K562 (cell line): Measurements from ENCODE around the gene USP49. TPM values are rescaled to one million over a fixed set of nuclear protein-coding genes. Genes with fewer than 3 reads are reported as not detected.
A peak's percentile ranks its signal among the peaks of the same experiment; 100 is the strongest.

Experiments used
- ATAC-seq: fragments of 200-7000 bp; cut with Tn5 transposase; 3 replicates; pipeline ENCODE4 v1.9.1; 2020; ENCODE audit warnings: moderate library complexity
- BruUV-seq: library from RNA; stranded (reverse); fragments of 400-500 nt; replicated peaks from 2 replicates; lab custom pipeline; 2021; lab: Mats Ljungman, UMichigan
- CTCF ChIA-PET: fragments of 300-600 bp; formaldehyde crosslinking; extraction: SDS; loops from one replicate; lab custom pipeline; 2021; ENCODE audit warnings: low intra/inter-chr PET ratio; lab: Yijun Ruan, JAX
- POLR2A ChIA-PET: fragments of 300-600, 350-650 bp; sonication (Branson Sonifier 250); formaldehyde crosslinking; extraction: SDS; loops from one replicate; lab custom pipeline; 2021; ENCODE audit warnings: antibody characterized with exemption, inconsistent platforms; lab: Yijun Ruan, JAX
- DNase-seq, 4 experiments: peaks; one replicate each; pipeline versions ENCODE4 v3.0.0 to v3.0.0-alpha.2; 2011 to 2018; ENCODE audit warnings: low spot score in 3 of 4, mixed read lengths in 3 of 4; ENCODE audit errors: extremely low read depth in 1 of 4
- FAIRE-seq: peaks from 2 replicates; lab custom pipeline; 2011; peaks lifted over from hg19 to GRCh38; lab: Jason Lieb, UNC
- H2AFZ ChIP-seq: 2 replicates; pipeline ENCODE4 v1.6.0; 2011; ENCODE audit warnings: low read depth, low read length, control low read depth, inconsistent platforms
- H3K27ac ChIP-seq: fragments of 200-600 bp; 3 replicates; pipeline ENCODE4 v1.8.0; 2011; ENCODE audit warnings: low read depth, mild to moderate bottlenecking, control low read depth, inconsistent platforms, low read length, moderate library complexity, mixed read lengths; ENCODE audit errors: extremely low read depth
- H3K27me3 ChIP-seq, 2 experiments: fragments of 300-600 bp in 1 of 2; 2 replicates in 1 of 2; 3 replicates in 1 of 2; pipeline versions ENCODE4 v1.6.0 to v1.8.0; 2011; ENCODE audit warnings: inconsistent platforms in 2 of 2, low read length in 2 of 2, mild to moderate bottlenecking in 1 of 2, mixed read lengths in 1 of 2, moderate library complexity in 1 of 2; ENCODE audit not compliant: control insufficient read depth in 2 of 2, insufficient read depth in 2 of 2
- H3K36me3 ChIP-seq: fragments of 300-600 bp; 3 replicates; pipeline ENCODE4 v1.8.0; 2011; ENCODE audit warnings: mild to moderate bottlenecking, low read length, inconsistent platforms; ENCODE audit not compliant: control insufficient read depth, insufficient read depth
- H3K4me1 ChIP-seq, 2 experiments: fragments of 200-600 bp in 1 of 2; replicated peaks in 1 of 2; 2 replicates in 1 of 2; 3 replicates in 1 of 2; pipeline versions ENCODE4 v1.5.1 to v1.8.0; 2011; ENCODE audit warnings: inconsistent platforms in 2 of 2, low read length in 2 of 2, mild to moderate bottlenecking in 1 of 2, mixed read lengths in 1 of 2, moderate library complexity in 1 of 2; ENCODE audit not compliant: control insufficient read depth in 2 of 2, insufficient read depth in 2 of 2
- H3K4me2 ChIP-seq: 2 replicates; pipeline ENCODE4 v1.6.1; 2011; ENCODE audit warnings: low read length, control low read depth, inconsistent platforms, mixed read lengths; ENCODE audit not compliant: insufficient read depth
- H3K4me3 ChIP-seq: fragments of 200-600 bp; sonication (generic), shearing (Covaris generic); 2 replicates; pipeline ENCODE4 v1.5.1; 2016; ENCODE audit warnings: control low read depth, inconsistent platforms
- H3K79me2 ChIP-seq: fragments of 200-600 bp; 3 replicates; pipeline ENCODE4 v1.8.0; 2011; ENCODE audit warnings: low read length, inconsistent platforms; ENCODE audit not compliant: control insufficient read depth, insufficient read depth
- H3K9ac ChIP-seq, 2 experiments: 2 replicates each; pipeline versions ENCODE4 v1.6.0 to v1.6.1; 2011; ENCODE audit warnings: low read depth in 2 of 2, low read length in 2 of 2, control low read depth in 1 of 2, inconsistent platforms in 1 of 2, mild to moderate bottlenecking in 1 of 2, mixed read lengths in 1 of 2; ENCODE audit not compliant: insufficient read depth in 1 of 2
- H3K9me1 ChIP-seq: one replicate; pipeline ENCODE4 v1.6.0; 2011; ENCODE audit warnings: inconsistent platforms, mild to moderate bottlenecking, low read length, moderate library complexity; ENCODE audit not compliant: control insufficient read depth, insufficient read depth
- H3K9me3 ChIP-seq: replicated peaks from 2 replicates; pipeline ENCODE4 v1.5.1; 2011; ENCODE audit warnings: low read depth, low read length, inconsistent platforms; ENCODE audit not compliant: control insufficient read depth, insufficient read depth
- H4K20me1 ChIP-seq: replicated peaks from 2 replicates; pipeline ENCODE4 v1.6.1; 2011; ENCODE audit warnings: low read length, inconsistent platforms, mixed read lengths; ENCODE audit not compliant: control insufficient read depth, insufficient read depth
- FOXO4 ChIP-seq: fragments of 450-650 bp; formaldehyde crosslinking; IDR thresholded peaks from 2 replicates; pipeline ENCODE4 v1.4.0; 2020; ENCODE audit warnings: mild to moderate bottlenecking, moderate library complexity
- FOXP4 ChIP-seq: sonication (generic); formaldehyde crosslinking; IDR thresholded peaks from 2 replicates; pipeline ENCODE4 v1.8.0; 2022; ENCODE audit warnings: mild to moderate bottlenecking, missing genetic modification reagents, borderline replicate concordance
- KDM5B ChIP-seq: fragments of 200-600 bp; sonication (generic); IDR thresholded peaks from 2 replicates; pipeline ENCODE4 v1.6.1; 2012; ENCODE audit warnings: low read depth, mild to moderate bottlenecking, moderate library complexity, low read length, control low read depth, inconsistent platforms; ENCODE audit not compliant: insufficient replicate concordance
- NFATC3 ChIP-seq: fragments of 450-650 bp; IDR thresholded peaks from 2 replicates; pipeline ENCODE4 v1.6.1; 2017; ENCODE audit warnings: mild to moderate bottlenecking
- POLR2A ChIP-seq: fragments of 450-650 bp; conservative IDR thresholded peaks from 2 replicates; pipeline ENCODE4 v1.6.1; 2016
- POLR2G ChIP-seq: fragments of 200-400 bp; formaldehyde crosslinking; IDR thresholded peaks from 2 replicates; pipeline ENCODE4 v1.6.1; 2017; ENCODE audit warnings: low read depth, mild to moderate bottlenecking, antibody characterized with exemption, low read length, moderate library complexity
- RBFOX2 ChIP-seq: fragments of 200-400 bp; formaldehyde crosslinking; IDR thresholded peaks from 2 replicates; pipeline ENCODE4 v1.6.1; 2017; ENCODE audit warnings: low read depth, mild to moderate bottlenecking, low read length, moderate library complexity
- ZNF165 ChIP-seq: fragments of 250-450 bp; sonication (Bioruptor Pico); IDR thresholded peaks from 2 replicates; pipeline ENCODE4 v1.4.0; 2020; ENCODE audit warnings: borderline replicate concordance
- ZNF586 ChIP-seq: fragments of 450-650 bp; formaldehyde crosslinking; conservative IDR thresholded peaks from 2 replicates; pipeline ENCODE4 v1.4.0; 2020; ENCODE audit warnings: mild to moderate bottlenecking, moderate library complexity
- WGBS: fragments of 100-300 bp; shearing (Covaris generic); methylation state at CpG from one replicate; pipeline ENCODE4 v1.1.6; 2016; ENCODE audit warnings: low coverage, mixed read lengths; ENCODE audit not compliant: insufficient coverage; ENCODE audit errors: missing lambda C conversion rate; 5-methylcytosine and 5-hydroxymethylcytosine counted together
- in situ Hi-C: fragments of 300-500 bp; cut with MboI; formaldehyde crosslinking; loops from 4 replicates; pipeline ENCODE4 v1.15.0; 2018; ENCODE audit warnings: inconsistent platforms, mixed read lengths
- intact Hi-C: fragments of 100-400 bp; cut with micrococcal nuclease; formaldehyde crosslinking; loops from 2 replicates; pipeline ENCODE4 v1.14.2; 2022
- polyA plus RNA-seq, 8 experiments: library from polyadenylated mRNA; depleted of rRNA in 4 of 8; stranded (reverse) in 5 of 8; unstranded in 3 of 8; fragments of >200 nt; fragmentation: Nextera tagmentation in 2 of 8; fragmentation: Illumina TruSeq in 1 of 8; extraction: Ambion mirVana in 2 of 8; extraction: Trizol in 1 of 8; gene quantifications; 2 replicates each; pipeline versions ENCODE4 v1.2.1 to v1.2.3, GENCODE V29; 2011 to 2014; ENCODE audit warnings: inconsistent platforms in 1 of 8, missing spikeins in 1 of 8
- total RNA-seq, 7 experiments: library from RNA; depleted of rRNA in 6 of 7; stranded (reverse); fragments of >200 nt in 6 of 7; fragmentation: Illumina TruSeq in 2 of 7; extraction: Trizol in 2 of 7; gene quantifications; 2 replicates each; pipeline versions ENCODE4 v1.2.1 to v1.2.3, GENCODE V29; 2011 to 2021; ENCODE audit warnings: low replicate concordance in 1 of 7
- TF ChIP-seq, protein P1 (sequence below): sonication (generic); formaldehyde crosslinking; IDR thresholded peaks from 2 replicates; pipeline ENCODE4 v1.8.0; 2022; ENCODE audit warnings: mild to moderate bottlenecking, low read depth, missing genetic modification reagents

USP49 gene
- total and polyA plus RNA-seq, 9 of the 15 experiments (the other 6 are each of a cell fraction or from before 2014, with no cell fraction given) = 1.0 to 9.9 (median 6.5) TPM

DNA sequence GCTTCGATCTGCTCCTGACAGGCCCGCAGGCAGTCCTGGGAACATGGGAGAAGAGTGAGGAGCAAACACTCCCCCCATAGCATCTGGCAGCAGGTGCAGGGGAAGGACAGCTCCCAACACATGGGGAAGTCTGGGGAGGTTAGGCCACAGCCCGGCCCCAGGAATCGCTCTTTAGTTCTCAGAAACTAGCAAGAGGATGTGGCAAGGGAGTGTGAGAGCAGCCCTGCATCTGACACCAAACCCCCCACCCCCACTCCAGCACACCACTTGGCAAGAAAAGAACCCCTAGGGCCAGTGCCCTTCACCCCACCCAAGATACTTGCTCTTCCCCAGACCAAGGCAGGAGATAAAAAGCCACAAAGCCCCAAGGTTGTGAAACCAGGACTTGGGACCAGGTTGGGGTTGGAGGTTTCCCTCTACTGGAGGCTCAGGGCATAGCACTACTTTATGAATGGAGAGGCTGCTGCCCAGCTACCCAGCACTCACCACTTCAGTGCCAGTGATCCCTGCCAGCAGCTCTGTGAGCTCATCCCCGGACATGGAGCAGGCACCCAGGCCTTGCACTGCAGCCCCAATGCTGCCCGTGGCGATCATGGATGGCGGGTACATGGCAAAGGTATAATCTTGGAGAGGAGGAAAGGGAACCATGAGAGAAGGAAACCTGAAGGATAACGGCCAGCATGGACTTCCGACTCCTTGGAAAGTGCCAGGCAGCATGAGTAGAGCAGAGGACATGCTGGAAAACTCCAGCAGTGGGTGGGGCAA, 41.1 kb upstream of the USP49 start (continued):
- 0 out of 2 replicates have a peak, but pooled peaks have one; percentile 55 for TF ChIP-seq FOXP4
- TF ChIP-seq ZNF165 (CRISPR knock-in tag) = peak; percentile 83; the same call in 1 of the 2 replicates

DNA sequence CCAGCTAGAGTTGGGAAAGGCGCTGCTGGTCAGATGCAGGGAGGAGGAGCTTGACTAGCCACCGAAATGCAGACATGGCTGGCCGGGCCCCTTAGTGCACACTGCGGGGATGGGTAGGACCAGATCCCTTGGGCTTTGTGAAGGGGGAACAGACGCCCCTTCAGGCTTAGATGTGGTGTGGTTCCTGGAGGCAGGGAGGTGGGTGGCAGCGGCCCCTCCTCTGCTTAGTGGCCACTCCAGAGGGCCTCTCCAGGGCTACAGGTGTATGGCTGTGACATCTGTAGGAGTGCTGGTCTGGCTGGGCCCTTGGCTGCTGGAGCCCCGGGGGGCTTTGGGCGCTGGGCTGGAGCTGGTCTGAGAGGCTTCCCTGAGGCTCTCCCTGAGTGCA, 40.5 kb upstream of the USP49 start:
- Histone ChIP-seq H3K4me3 (no peak overlapping the region), H3K4me2 (no peak overlapping the region), H3K9me1 (no peaks in the 10 kb centered on the region), H3K79me2 (peaks cover 66% of the 10 kb centered on the region), H3K9ac (peak overlapping the region in 1 of 2 experiments; percentile 72; a peak in 2 of 4 replicates), H3K27me3 (no peaks in the 10 kb centered on the region), H3K9me3 (no peaks in the 10 kb centered on the region), H3K36me3 (peaks cover 93% of the 10 kb centered on the region), H4K20me1 (peaks cover 18% of the 10 kb centered on the region), H3K27ac (peak overlapping the region; percentile 12; the same call in 1 of the 3 replicates), H3K4me1 (peaks cover 53 to 54% of the 10 kb centered on the region in 2 experiments), H2AFZ (no peak overlapping the region)
- WGBS = 64% methylated on average over 8 of the region's 8 CpGs
- POLR2A ChIA-PET = interaction anchor here (0.7 to 13.7 kb wide), 11 partner anchors 10 to 155 kb away, joined by 3 to 166 read pairs (median 4); partner anchors contain the start of genes BYSL, MED20, PRICKLE4 and USP49
- CTCF ChIA-PET = interaction anchor here (0.8 to 3.2 kb wide), 3 partner anchors 89 to 135 kb away, joined by 4 to 33 read pairs (median 5); no protein-coding TSS in a partner anchor
- no peak for TF ChIP-seq FOXO4 (CRISPR knock-in tag)
- TF ChIP-seq RBFOX2 = peak; percentile 76
- peak; percentile 78 for TF ChIP-seq POLR2G
- TF ChIP-seq KDM5B = no peak
- TF ChIP-seq NFATC3 = no peak
- peak; percentile 5; the same call in 1 of the 2 replicates for TF ChIP-seq POLR2A
- TF ChIP-seq ZNF586 = no peak
- TF ChIP-seq, protein P1, sequence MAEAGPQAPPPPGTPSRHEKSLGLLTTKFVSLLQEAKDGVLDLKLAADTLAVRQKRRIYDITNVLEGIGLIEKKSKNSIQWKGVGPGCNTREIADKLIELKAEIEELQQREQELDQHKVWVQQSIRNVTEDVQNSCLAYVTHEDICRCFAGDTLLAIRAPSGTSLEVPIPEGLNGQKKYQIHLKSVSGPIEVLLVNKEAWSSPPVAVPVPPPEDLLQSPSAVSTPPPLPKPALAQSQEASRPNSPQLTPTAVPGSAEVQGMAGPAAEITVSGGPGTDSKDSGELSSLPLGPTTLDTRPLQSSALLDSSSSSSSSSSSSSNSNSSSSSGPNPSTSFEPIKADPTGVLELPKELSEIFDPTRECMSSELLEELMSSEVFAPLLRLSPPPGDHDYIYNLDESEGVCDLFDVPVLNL (CRISPR knock-in tag) = no peak
- intact Hi-C loops = loop anchor here (1.0 to 10.0 kb wide), 8 partner anchors 14 to 282 kb away; partner anchors contain the start of genes BYSL, GUCA1B, MED20 and MRPS10
- BruUV-seq = no TSS peak
- DNase-seq (peak in 2 of 4 experiments; percentile 40 to 44), FAIRE-seq (no peak), ATAC-seq (peak; percentile 0; the same call in 1 of the 3 replicates)
- in situ Hi-C loops = loop anchor here (5.0 kb wide), 1 partner anchor 107 kb away; no protein-coding TSS in a partner anchor
